HG03378 (cell line): ENCODE data around the gene MOGAT1.
"Not testable (repeated sequence)": the region's sequence is repeated elsewhere in the genome, so short reads cannot be mapped to it uniquely, and the experiment has no call there.

Experiments
- ATAC-seq: cut with Tn5 transposase; IDR thresholded peaks from one replicate; pipeline ENCODE4 v1.9.1; 2021; ENCODE audit warnings: mild to moderate bottlenecking, moderate library complexity; ENCODE audit not compliant: unreplicated experiment

MOGAT1 gene

DNA sequence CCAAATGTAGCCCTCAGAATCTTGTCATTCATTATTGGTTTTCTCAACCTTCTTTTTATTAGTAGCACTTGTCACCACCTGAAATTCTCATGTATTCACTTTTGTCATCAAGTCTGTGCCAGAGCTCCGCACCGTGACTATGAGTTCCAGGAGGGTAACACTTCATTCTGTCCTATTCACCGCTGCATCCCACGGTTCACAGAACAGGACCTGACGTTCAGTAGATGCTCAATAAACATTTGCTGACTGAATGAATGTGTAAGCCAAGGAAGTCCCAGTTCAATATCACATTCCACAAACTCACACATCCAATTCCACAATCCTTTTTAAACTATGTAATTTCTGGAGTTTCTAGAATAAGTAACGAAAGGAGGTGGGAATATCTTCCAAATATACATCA lies 65.5 kb downstream of the MOGAT1 start:
- ATAC-seq, result no peak

DNA sequence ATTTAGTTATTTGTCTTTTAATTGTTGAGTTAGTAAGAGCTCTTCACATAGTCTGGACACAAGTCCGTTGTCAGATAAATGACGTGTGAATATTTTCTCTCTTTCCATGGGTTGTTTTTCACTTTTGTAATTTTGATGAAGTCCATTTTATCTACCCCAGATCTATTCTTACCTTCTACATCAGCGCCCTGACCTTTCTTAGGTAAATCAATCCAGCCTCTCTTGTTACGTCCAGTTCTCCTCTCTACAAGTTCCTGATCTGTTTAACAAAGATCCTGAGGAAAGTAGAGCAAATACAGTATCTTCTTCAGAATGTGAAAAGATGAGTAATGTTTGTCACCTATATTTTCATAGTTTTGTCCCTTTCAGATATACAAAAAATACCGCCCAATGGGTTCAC lies 66.9 kb downstream of the MOGAT1 start:
- ATAC-seq, result no peak

DNA sequence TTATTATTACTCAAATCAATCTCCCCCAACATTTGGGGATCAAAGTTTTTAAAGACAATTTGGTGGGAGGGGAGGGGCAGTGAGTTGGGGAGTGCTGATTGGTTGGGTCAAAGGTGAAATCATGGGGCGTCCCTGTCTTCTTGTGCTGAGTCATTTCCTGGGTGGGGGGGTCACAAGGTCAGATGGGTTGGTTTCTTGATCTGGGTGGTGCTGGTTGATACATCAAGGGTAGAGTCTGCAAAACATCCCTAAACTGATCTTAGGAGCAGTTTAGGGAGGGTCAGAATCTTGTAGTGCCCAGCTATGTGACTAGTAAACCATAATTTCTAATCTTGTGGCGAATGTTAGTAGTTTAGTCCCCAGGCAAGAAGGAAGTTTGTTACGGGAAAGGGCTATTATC lies 67.4 kb downstream of the MOGAT1 start:
- no peak for ATAC-seq

DNA sequence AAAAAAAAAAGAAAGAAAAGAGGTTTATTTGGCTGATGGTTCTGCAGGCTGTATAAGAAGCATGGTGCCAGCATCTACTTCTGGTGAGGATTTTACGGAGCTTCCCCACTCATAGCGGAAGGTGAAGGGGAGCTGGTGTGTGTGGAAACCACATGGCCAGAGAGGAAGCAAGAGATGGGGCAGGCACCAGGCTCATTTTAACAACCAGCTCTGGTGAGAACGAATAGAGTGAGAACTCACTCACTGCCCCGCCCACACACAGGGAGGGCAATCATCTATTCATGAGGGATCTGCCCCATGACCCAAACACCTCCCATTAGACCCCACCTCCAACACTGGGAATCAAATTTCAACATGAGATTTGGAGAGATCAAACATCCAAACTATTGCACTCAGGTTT lies 68.5 kb downstream of the MOGAT1 start:
- no peak for ATAC-seq

DNA sequence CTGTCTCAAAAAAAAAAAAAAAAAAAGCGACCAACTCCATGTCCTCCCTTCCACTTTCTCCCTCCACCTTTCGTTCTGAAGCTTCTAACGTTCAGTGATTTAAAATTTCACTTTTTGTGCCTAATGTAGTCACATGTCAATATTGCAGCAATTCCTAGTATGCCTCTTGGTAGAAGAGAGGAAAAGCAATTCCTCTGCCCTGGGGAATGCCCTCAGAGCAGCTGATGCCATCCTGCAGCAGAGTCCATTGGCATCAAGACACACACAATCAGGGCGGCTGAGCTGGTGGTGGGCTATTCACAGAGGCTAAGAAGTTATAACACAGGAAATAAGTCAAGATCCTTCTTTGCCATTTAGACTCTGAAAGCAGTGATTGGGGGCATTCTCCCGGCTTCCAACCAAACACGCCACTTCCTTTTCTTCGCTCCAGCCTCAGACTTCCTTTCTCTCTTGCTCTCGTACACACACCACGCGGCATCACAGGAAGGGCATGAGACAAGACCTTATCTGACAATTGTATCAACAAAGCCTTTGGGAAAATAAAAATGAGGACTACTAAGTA lies 71.9 kb downstream of the MOGAT1 start:
- ATAC-seq, result no peak

DNA sequence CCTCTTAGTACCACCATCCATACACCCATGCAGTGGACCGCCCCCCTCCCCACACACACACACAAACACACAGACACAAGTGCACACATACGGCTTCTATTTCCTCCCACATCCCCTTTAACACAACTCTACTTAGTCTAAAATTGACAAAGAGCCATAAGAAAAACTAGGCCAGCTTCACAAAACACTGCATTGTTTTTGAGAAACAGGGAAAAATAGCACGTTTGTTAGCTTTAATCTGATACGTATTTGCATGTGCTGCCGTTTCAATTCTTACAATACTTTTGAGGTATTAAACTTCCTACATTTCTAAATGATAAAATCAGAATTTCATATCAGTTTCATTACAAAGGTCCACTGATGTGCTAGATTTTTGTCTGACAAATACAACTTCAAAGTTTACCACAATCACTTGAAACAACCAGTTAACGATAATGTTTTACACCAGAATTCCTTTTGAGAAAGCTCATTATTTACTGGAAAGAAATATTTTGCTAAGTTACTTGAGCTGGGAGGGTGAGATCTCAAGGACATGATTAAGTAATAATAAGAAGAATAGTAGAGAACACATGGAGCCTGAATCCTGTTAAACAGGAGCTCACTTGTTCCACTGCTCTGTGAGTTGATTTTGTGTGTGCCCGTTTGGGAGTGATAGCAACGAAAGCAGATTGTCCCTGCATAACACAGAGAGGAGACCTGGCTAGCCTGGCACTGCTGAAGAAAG lies 74.5 kb downstream of the MOGAT1 start:
- no peak for ATAC-seq

DNA sequence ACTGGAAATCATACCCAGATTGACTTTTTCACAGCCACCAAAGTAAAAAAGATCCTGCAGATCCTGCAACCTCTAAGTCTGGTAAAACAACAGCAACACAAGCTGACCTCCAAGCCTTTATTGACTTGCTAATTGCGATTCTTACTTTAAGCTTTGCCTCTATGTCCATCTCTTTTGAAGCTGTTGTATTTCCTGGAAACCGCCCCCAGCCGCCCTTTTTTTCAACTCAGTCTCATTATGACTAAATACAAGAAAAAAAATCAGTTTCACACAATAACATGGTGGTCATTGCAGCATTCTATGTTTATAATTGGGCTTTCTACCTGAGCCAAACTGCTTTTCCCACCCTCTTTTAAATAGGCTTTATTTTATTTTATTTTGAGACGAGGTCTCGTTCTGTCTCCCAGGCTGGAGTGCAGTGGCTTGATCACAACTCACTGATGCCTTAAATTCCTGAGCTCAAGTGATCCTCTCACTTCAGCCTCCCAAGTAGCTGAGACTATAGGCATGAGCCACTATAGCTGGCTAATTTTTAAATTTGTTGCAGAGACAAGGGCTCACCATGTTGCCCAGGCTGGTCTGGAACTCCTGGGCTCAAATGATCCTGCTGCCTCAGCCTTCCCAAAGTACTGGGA lies 76.2 kb downstream of the MOGAT1 start:
- peak; percentile 61 for ATAC-seq

DNA sequence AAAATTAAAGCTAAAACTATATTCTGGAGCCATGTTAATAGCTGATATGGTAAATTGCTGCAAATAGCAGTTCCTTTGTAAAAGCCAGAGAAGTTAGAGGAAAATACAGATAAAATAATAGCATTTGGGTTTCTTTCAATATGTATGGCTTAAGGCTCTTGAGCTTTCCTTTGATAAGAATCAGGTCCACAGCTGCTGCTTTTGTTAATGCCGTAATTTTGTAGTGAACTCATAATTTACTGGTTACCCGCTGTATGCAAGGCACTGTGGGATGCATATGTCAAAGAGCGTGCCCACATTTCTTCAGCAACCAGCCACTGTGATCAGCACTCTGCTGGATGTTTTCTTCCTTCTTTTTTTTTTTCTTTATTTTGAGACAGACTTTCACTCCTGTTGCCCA lies 79.1 kb downstream of the MOGAT1 start:
- ATAC-seq, result no peak

DNA sequence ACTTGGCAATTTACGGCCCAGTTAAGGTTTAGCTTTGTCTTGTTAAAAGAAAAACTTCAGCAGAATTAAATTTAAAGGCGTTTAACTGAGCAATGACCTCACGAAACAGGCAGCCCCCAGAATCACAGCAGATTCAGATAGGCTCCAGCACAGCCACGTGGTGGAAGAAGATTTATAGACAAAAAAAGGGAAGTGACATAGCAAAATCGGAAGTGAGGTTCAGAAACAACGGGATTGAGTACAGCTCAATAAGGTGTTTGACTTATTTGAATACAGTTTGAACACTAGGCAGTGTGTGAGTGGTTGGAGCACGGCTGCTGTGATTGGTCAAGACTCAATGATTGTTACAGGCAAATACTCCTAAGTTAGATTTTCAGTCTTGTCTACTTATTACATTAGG lies 79.8 kb downstream of the MOGAT1 start:
- no peak for ATAC-seq

DNA sequence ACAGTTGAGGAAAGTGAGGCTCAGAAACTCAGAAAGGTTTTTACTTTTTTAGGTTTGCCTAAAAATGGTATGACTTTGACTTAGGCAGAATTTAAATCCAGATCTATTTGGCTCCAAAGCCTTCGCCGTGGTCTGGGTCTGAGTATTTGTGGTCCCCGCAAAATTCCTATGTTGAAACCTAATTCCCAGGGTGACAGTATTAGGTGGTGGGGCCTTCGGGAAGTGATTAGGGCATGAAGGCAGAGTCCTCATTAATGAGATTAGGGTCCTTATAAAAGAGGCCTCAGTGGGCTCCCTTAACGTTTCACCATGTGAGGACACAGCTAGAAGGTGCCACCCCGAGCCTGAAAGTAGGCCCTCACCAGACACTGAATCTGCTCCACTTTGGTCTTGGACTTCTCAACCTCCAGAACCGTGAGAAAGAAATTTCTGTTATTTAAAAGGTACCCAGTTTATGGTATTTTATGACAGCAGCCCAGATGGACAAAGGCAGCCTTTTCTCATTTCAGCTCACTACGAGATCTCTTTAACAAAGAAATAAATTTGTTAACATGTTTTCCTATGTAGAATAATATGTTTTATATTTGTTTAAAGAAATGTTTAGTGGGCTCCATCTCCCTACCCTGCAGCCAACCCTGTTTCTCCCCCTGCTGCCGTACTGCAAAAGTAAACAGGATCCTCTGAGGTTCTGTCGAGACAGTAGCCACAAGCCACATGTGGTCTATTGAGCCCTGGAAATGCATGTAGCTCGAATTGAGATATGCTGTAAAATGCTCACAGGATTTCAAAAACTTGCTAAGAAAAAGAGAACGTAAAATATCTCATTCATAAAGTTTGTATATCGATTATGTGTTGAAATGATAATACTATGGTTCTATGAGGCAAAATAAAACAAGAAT lies 80.6 kb downstream of the MOGAT1 start:
- ATAC-seq, result no peak

DNA sequence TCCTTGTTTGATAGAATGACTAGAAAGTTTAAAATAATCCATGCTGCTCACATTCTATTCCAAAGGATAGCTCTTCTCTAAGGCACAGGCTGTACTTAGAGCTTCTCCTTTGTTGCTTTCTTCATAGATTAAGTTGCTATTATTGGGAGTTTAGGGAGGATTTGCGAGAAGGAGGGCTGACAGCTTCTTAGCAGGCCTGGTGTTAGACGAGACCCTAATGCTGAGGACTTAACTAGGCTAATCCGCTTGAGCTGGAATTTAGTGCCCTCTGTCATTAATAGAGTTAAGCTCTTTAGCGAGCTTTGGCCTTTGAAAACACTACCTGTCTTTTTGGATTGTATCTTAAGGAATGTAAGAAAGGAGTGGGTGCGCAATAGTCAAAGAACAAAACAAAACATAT lies 81.3 kb downstream of the MOGAT1 start:
- no peak for ATAC-seq

DNA sequence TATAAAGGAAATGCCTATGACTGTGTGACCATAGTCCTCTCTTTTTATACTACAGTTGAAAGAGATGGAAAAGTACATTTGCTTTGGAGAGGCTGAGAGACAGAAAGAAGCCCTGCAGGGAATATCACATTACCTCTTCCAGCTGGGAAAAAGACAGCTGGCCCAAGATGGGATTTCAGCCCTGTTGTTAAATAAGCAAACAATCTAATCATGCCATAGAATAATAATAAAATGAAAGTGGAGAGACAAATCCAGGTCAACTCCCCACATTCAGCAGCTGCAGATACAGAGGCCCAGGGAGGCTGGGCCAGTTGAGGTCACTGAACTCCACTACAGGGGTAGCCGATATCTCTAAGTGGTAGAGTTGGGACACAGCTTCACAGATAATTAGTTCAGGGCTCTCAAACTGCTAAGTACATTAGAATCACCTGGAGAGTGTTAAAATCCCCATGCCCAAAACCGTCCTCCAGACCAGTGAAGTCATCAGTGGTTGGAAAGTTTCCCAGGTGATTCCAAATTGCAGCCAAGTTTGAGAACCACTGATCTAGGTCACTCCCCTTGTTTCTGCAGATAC lies 81.9 kb downstream of the MOGAT1 start:
- no peak for ATAC-seq

DNA sequence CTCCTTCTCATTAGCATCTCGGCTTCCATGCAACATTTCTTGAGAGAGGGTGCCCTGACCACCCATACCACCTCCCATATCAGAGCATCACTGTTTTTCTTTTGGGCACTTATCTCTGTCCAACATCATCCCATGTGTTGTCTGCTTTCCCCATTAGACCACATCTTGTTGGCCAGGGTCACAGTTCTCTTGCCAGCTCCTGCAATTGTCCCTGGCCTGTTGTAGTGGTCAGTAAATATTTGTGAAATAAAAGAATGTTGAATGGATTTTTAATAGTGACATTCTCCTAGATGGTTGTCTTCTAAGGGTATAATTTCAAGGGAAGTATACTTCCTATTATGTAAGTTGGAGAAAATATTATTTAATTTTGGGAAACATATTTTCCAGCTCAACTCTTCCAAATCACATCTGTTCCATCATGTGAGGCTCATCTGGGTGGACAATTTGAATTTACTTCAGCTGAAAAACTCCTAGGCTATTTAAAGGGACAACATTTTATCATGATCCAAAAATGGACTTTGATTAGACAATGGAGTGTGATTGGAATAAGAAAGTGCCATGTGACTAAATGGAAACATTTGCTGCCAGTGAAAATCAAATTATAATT lies 83.0 kb downstream of the MOGAT1 start:
- ATAC-seq, result no peak

DNA sequence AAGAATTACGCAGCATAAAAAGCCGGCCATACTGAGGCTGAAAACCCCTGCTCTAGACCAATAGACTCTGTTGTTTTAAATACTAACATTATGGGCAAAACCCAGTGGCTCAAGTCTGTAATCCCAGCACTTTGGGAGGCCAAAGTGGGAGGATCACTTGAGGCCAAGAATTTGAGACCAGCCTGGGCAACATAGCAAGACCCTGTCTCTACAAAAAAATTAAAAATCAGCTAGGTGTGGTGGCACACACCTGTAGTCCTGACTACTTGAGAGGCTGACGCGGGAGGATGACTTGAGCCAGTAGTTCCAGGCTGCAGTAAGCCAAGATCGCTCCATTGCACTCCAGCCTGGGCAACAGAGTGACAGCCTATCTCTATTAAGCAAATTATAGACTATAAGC lies 84.1 kb downstream of the MOGAT1 start:
- not testable (repeated sequence) for ATAC-seq

DNA sequence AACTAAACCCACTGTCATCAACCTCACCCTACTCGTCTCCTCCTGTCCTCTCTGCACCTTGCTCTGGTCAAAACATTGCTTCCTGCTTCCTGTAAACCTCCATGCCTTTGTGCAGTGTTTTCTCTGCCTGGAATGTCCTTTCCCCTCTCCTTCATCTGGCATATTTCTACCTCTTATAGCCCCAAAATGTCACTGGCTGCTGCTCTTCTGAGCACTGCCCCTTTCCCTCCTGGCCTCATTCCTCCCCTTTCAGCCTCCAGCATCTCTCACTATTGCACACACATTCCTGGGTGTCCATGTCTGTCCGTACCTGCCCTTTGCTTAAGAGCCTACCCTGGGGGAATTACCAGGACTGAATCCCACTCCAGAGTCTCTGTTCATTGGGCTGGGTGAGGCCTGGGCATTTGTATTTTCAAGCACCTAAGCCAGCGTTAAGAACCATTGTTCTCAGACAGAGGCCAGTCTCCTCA lies 84.9 kb downstream of the MOGAT1 start:
- no peak for ATAC-seq

DNA sequence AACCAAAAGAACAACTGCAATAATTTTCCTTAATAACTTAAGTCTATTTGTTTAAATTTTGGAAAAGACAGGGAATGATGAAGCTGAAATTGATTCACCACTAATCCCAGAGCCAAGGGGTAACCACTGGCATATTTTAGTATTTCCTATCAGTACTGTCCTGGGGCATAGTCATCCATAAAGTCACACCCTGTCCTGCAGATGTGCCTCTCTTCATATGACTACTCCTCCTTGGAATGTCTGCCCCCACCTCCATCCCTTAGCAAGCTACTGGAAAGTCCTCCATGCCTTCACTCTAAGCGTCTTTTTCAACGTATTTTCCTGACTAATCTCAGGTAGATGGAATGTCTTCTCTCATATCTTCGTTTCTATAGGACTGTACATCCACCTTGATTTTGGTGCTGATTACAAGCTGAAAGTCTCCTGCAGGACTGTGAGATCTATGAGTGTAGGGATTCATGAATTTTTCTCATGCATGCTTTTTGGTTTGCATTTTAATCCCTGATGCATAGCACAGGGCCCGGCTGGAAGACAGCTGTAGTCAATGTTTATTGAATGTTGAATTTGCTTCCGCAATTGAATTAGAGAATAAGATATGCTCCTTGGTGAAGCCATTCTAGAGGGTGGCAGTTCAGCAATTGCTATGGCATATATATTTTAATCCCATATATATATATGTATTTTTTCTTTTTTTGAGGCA lies 85.6 kb downstream of the MOGAT1 start:
- no peak for ATAC-seq
